HepG2 (cell line): ENCODE results near the gene TTC31. TPM values are rescaled to one million over a fixed set of nuclear protein-coding genes. Genes with fewer than 3 reads are reported as not detected.

Source experiments
- ATRX ChIP-seq: sonication (generic); formaldehyde crosslinking; IDR thresholded peaks from 2 replicates; pipeline ENCODE4 v1.4.0; 2020; ENCODE audit warnings: missing genetic modification reagents, borderline replicate concordance
- ETV6 ChIP-seq: sonication (generic); formaldehyde crosslinking; conservative IDR thresholded peaks from 2 replicates; pipeline ENCODE4 v1.4.0; 2020; ENCODE audit warnings: missing genetic modification reagents
- KAT2B ChIP-seq: fragments of 150-350 bp; IDR thresholded peaks from 2 replicates; pipeline ENCODE4 v1.6.1; 2014; ENCODE audit warnings: low read depth, low read length, borderline replicate concordance
- SNAPC4 ChIP-seq: sonication (generic); formaldehyde crosslinking; IDR thresholded peaks from 2 replicates; pipeline ENCODE4 v1.4.0; 2020; ENCODE audit warnings: mild to moderate bottlenecking, missing genetic modification reagents
- TAF15 ChIP-seq: fragments of 200-400 bp; formaldehyde crosslinking; IDR thresholded peaks from one replicate; pipeline ENCODE4 v1.6.1; 2018; ENCODE audit warnings: mild to moderate bottlenecking, low read depth, low read length; ENCODE audit not compliant: poor library complexity, severe bottlenecking
- ZC3H4 ChIP-seq: sonication (generic); formaldehyde crosslinking; IDR thresholded peaks from 2 replicates; pipeline ENCODE4 v1.4.0; 2020; ENCODE audit warnings: missing genetic modification reagents, borderline replicate concordance
- polyA plus RNA-seq, 8 experiments: library from polyadenylated mRNA; depleted of rRNA in 3 of 8; stranded (reverse) in 7 of 8; unstranded in 1 of 8; fragments of >200 nt; fragmentation: Illumina TruSeq in 4 of 8; extraction: Trizol in 4 of 8; gene quantifications; 2 replicates each; pipeline versions ENCODE4 v1.2.1 to v1.2.3, GENCODE V29; 2011 to 2016; ENCODE audit warnings: low read depth in 4 of 8, missing spikeins in 1 of 8, mixed read lengths in 1 of 8; ENCODE audit not compliant: insufficient read depth in 1 of 8
- total RNA-seq, 5 experiments: library from RNA; depleted of rRNA; stranded (reverse); fragments of >200 nt; fragmentation: Illumina TruSeq; extraction: Trizol; gene quantifications; 2 replicates each; pipeline ENCODE4 v1.2.3, GENCODE V29; 2016; ENCODE audit warnings: low read depth in 1 of 5
- TF ChIP-seq, protein P1 (sequence below): sonication (generic); formaldehyde crosslinking; IDR thresholded peaks from 2 replicates; pipeline ENCODE4 v1.4.0; 2020; ENCODE audit warnings: mild to moderate bottlenecking, missing genetic modification reagents
- TF ChIP-seq, protein P2 (sequence below): IDR thresholded peaks from 2 replicates; pipeline ENCODE4 v1.6.1; 2018; ENCODE audit warnings: missing genetic modification reagents
- TF ChIP-seq, protein P3 (sequence below): sonication (generic); formaldehyde crosslinking; IDR thresholded peaks from 2 replicates; pipeline ENCODE4 v1.4.0; 2020; ENCODE audit warnings: missing genetic modification reagents, mild to moderate bottlenecking, borderline replicate concordance

Gene TTC31
- total and polyA plus RNA-seq, 2 of the 13 experiments (the other 11 are each of a cell fraction or from before 2014, with no cell fraction given): 28.3 to 39.5 TPM

- TF ChIP-seq, protein P1, sequence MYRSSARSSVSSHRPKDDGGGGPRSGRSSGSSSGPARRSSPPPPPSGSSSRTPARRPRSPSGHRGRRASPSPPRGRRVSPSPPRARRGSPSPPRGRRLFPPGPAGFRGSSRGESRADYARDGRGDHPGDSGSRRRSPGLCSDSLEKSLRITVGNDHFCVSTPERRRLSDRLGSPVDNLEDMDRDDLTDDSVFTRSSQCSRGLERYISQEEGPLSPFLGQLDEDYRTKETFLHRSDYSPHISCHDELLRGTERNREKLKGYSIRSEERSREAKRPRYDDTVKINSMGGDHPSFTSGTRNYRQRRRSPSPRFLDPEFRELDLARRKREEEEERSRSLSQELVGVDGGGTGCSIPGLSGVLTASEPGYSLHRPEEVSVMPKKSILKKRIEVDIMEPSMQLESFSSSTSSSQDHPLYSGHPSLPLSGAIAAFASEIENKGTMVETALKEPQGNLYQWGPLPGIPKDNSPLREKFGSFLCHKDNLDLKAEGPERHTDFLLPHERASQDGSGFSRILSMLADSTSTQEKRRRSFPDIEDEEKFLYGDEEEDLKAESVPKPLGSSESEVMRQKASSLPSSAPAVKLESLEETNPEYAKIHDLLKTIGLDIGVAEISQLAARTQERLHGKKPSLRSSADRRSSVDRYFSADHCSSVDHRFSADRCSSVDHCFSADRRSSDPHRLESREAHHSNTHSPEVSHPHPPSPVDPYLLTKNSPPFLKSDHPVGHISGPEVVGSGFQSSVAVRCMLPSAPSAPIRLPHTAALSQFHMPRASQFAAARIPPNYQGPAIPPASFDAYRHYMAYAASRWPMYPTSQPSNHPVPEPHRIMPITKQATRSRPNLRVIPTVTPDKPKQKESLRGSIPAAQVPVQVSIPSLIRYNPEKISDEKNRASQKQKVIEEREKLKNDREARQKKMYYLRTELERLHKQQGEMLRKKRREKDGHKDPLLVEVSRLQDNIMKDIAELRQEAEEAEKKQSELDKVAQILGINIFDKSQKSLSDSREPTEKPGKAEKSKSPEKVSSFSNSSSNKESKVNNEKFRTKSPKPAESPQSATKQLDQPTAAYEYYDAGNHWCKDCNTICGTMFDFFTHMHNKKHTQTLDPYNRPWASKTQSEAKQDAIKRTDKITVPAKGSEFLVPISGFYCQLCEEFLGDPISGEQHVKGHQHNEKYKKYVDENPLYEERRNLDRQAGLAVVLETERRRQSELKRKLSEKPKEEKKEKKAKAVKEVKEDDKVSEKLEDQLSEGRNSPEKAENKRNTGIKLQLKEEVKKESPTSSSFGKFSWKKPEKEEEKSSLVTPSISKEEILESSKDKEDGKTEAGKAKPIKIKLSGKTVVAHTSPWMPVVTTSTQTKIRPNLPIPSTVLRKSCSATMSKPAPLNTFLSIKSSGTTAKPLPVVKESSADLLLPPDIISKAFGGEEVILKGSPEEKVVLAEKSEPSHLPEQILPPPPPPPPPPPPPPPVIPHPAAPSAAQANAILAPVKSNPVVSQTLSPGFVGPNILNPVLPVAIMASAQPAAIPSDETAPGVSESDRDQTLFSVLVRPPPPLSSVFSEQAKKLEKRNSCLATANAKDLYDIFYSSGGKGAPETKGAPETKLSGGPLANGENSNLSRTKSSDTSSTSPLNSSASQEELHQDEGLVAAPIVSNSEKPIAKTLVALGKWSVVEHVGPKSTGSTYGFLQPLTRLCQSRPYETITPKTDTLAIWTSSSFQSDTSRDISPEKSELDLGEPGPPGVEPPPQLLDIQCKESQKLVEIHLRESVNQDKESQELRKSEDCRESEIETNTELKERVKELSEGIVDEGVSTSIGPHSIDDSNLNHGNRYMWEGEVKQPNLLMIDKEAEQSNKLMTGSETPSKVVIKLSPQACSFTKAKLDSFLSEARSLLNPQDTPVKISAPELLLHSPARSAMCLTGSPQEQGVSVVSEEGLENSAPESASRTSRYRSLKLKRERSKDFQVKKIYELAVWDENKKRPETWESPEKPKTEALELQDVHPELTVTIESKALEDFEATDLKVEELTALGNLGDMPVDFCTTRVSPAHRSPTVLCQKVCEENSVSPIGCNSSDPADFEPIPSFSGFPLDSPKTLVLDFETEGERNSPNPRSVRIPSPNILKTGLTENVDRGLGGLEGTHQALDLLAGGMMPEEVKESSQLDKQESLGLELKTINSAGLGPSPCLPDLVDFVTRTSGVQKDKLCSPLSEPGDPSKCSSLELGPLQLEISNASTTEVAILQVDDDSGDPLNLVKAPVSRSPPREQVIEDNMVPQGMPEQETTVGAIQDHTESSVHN (CRISPR knock-in tag): no peak; the same call in 1 of the 2 replicates
- TF ChIP-seq, protein P2, sequence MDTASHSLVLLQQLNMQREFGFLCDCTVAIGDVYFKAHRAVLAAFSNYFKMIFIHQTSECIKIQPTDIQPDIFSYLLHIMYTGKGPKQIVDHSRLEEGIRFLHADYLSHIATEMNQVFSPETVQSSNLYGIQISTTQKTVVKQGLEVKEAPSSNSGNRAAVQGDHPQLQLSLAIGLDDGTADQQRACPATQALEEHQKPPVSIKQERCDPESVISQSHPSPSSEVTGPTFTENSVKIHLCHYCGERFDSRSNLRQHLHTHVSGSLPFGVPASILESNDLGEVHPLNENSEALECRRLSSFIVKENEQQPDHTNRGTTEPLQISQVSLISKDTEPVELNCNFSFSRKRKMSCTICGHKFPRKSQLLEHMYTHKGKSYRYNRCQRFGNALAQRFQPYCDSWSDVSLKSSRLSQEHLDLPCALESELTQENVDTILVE (CRISPR knock-in tag): no peak
- TF ChIP-seq ETV6 (CRISPR knock-in tag) (peak; percentile 18; the same call in 1 of the 2 replicates), ZC3H4 (no peak), TAF15 (peak; percentile 86), ATRX (CRISPR knock-in tag) (no peak), SNAPC4 (CRISPR knock-in tag) (no peak; the same call in none of the 2 replicates), KAT2B (no peak)
- TF ChIP-seq, protein P3, sequence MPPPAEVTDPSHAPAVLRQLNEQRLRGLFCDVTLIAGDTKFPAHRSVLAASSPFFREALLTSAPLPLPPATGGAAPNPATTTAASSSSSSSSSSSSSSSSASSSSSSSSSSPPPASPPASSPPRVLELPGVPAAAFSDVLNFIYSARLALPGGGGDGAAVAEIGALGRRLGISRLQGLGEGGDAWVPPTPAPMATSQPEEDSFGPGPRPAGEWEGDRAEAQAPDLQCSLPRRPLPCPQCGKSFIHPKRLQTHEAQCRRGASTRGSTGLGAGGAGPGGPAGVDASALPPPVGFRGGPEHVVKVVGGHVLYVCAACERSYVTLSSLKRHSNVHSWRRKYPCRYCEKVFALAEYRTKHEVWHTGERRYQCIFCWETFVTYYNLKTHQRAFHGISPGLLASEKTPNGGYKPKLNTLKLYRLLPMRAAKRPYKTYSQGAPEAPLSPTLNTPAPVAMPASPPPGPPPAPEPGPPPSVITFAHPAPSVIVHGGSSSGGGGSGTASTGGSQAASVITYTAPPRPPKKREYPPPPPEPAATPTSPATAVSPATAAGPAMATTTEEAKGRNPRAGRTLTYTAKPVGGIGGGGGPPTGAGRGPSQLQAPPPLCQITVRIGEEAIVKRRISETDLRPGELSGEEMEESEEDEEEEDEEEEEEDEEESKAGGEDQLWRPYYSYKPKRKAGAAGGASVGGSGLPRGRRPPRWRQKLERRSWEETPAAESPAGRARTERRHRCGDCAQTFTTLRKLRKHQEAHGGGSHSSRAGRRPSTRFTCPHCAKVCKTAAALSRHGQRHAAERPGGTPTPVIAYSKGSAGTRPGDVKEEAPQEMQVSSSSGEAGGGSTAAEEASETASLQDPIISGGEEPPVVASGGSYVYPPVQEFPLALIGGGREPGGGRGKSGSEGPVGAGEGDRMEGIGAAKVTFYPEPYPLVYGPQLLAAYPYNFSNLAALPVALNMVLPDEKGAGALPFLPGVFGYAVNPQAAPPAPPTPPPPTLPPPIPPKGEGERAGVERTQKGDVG (CRISPR knock-in tag): no peak
Observed at GRCh38 chr2:74481961-74482800, 700 bp upstream of the TTC31 start (continued).
